ENCODE results near the gene CCHCR1.

Gene CCHCR1

DNA sequence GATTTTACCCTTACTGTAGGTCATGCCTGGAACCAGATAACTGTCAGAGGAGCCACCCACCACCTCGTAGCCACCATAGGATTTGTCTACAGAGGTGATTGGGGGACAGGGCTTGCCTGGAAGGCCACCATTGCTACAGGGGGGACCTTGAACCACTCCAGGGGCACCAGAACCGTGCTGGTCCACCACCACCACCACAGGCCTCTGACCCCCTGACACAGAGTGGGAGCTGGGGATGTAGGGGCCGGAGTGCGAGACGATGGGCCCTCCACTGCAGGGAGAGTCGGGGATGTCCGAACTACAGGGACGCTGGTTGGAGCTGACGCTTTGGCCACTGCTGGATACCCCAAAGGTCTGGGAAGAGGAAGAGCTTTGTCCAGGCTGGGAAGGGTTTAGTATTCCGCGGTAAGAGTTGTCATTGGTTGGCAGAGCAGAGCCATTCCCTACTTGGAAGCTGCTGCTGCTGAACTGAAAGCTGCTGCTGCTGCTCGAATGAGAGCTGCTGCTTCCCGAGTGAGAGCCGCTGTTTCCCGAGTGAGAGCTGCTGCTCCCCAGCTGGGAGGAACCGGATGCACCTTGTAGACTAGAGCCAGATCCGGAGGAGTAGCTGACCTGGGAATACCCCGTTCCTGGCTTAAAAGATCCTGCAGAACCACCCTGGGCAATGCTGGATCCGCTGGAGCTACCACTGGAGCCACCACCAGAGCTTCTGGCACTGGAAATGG, 40.8 kb downstream of the CCHCR1 start:
- Histone ChIP-seq H3K27ac (no peak overlapping the region), H3K4me3 (peak overlapping the region; percentile 51)
- TF ChIP-seq, protein P1, sequence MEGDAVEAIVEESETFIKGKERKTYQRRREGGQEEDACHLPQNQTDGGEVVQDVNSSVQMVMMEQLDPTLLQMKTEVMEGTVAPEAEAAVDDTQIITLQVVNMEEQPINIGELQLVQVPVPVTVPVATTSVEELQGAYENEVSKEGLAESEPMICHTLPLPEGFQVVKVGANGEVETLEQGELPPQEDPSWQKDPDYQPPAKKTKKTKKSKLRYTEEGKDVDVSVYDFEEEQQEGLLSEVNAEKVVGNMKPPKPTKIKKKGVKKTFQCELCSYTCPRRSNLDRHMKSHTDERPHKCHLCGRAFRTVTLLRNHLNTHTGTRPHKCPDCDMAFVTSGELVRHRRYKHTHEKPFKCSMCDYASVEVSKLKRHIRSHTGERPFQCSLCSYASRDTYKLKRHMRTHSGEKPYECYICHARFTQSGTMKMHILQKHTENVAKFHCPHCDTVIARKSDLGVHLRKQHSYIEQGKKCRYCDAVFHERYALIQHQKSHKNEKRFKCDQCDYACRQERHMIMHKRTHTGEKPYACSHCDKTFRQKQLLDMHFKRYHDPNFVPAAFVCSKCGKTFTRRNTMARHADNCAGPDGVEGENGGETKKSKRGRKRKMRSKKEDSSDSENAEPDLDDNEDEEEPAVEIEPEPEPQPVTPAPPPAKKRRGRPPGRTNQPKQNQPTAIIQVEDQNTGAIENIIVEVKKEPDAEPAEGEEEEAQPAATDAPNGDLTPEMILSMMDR (IDR thresholded peaks at IDR 0.05) = no peak
- no peak for DNase-seq (ENCODE audit: low spot score)

DNA sequence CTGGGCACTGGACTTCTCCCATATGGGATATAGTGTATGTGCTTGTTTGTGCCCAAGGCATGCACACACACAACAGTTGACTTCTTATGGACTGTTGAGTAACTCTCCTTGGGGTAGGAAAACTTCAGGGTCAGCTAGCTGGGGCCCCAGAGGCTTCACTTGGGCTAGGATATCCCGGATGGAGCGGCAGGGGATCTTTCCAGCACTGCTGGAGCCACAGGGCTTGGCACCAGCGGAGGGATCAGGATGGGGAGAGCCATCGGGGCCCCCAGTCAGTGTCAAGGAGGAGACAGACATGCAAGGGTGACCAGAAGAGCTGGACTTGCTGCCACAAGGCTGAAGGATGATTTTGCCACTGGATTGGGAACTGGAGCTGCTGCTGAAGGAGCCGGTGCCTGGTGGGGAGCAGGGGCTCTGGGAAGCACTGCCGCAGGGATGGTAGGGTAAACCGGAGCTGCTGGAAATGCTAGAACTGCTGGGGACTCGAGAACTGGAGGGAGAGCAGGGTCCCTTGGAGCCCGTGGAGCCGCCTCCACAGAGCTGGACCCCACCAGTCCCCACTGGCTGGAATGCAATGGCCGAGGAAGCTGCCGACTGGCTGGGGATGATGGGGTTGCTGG, 41.6 kb downstream of the CCHCR1 start:
- no peak for DNase-seq (ENCODE audit: low spot score)
- H3K4me3 ChIP-seq = no peak overlapping the region
- peak overlapping the region in 1 of 2 donors; percentile 11 for H3K27ac ChIP-seq
- TF ChIP-seq, protein P1 (IDR thresholded peaks at IDR 0.05) = no peak

DNA sequence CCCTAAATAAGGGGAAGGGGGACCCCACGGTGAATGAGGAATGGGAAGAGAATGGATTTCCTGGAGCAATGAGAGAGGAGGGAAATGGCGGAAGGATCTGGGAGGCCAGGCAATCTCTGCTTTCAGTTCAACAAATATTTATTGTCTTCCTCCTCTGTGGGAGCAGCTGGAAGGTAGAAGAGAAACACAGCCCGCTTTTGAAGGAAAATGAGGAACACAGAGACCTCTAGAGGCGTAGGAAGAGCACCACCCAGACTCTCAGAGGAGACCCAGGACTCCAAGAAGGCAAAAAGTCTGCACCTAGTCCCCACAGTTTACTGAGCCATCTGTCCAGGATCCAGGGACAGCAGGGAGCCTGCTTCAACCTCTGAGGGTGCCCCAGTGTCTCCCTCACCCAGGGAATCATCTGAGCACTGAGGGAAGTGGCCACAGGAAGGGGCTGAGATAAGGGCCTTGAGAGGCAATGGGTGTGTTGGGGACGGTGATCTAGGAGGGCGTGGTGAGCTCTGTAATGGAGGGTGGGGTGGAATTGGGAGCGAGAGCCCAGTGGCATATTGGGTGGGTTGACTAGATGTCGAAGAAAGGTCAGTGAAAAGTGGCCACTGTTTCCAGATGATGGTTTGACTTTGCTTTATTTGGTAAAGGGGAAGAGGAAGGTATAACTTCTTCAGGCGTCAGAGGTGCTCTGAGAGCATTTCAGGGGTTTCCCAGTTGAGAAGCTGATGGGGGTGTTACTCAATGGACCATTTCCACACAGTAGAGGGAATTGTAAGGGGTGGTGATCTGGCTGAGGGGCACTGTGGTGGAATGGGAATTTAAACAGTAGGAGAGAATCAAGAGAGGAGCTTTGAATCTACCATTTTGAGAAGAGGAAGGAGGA, 42.4 kb downstream of the CCHCR1 start:
- TF ChIP-seq, protein P1 (IDR thresholded peaks at IDR 0.05) = no peak
- no peak for DNase-seq (ENCODE audit: low spot score)
- H3K27ac ChIP-seq = peak overlapping the region in 1 of 2 donors; percentile 47
- H3K4me3 ChIP-seq = peak overlapping the region; percentile 41

DNA sequence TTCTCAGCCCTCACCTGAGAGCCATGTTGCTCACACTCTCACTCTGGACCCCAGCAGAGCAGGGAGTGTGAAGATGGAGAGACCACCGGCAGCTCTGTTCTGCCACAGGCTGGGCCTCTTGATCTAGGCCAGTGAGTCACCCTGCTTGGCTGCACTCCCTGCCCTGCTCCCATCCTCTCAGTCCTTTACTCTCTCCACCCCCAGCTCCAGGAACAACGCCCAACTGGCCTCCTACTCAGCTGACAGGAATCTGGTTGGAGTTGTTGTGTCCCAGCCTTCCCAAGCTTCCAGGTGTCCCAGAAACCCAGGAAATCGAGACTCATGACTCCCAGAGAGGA, 43.1 kb downstream of the CCHCR1 start, which contains the start of gene PSORS1C1:
Gene PSORS1C1, plus strand, starts transcription at position 260 of the 338 bp plus-strand sequence. CDS start 14,833 bp downstream, outside the sequence.
- no peak for DNase-seq (ENCODE audit: low spot score)
- Histone ChIP-seq H3K4me3 (peak within 1 kb of the TSS; percentile 41), H3K27ac (peak within 1 kb of the TSS in 1 of 2 donors; percentile 47)
- TF ChIP-seq, protein P1 (IDR thresholded peaks at IDR 0.05) = no peak

DNA sequence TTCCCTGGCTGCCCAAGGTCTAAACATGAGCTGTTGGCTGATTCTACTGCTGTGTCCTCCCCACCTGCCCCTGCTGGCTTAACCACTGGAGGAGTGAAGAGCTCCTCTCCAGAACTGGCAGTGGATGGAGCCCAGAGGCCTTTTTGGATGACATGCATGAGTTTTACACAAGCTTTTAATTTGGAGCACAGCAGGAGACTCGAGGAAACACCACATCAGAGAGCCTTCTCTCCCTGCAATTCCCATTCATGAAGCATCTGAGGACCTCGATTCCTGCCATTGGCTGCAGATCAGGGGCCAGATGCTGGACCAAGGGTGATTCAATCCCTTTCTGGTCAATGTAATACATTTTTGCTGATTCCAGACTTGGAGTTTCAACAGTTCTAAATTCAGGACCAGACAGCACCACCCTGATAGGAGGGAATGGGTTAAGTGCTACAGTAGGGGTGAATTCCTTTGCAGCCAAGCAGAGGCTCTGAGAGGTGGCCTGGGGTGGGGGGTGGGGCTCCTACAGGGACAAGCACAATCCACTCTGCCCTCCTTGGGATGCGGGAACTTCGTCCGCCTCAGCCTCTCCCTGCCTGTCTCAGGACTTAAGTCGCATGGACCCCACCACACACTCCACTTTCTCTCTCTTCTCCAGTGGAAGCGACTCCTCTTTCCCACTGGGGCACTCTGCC, 43.6 kb downstream of the CCHCR1 start:
- TF ChIP-seq, protein P1 (IDR thresholded peaks at IDR 0.05) = no peak
- no peak for DNase-seq (ENCODE audit: low spot score)
- H3K4me3 ChIP-seq = no peak overlapping the region
- H3K27ac ChIP-seq = peak overlapping the region in 1 of 2 donors; percentile 47

DNA sequence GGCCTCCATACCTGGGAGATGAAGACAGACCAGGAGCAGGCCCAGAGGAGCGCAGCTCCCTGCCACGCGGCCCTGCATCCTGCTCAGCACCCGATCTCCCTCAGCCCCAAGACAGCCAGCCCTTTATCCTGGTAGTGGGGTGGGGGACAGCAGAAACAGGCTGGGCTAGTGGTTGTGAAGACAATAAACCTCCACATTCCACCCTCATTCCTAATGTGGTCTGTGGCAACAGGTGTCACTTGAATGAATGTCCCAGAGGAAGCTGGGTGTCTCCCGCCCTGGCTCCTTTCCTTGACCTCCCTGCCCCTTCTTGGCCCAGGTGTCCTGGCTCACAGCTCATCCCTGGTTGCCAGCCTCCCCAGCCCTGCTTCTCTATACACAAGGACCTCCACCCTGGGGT, 45.1 kb downstream of the CCHCR1 start, which contains the start of gene C6orf15:
Gene C6orf15, minus strand, starts transcription at position 98 of the 400 bp plus-strand sequence. Its CDS starts 20 bp downstream, at position 78.
- TF ChIP-seq, protein P1 (IDR thresholded peaks at IDR 0.05) = no peak
- no peak within 1 kb of the TSS for H3K27ac ChIP-seq
- H3K4me3 ChIP-seq = no peak within 1 kb of the TSS
- DNase-seq (ENCODE audit: low spot score) = no peak
